Fibroblast of lung (primary cell): ENCODE results near the gene ANP32D.

Experiments used
- EZH2 ChIP-seq: IDR thresholded peaks from 2 replicates; pipeline ENCODE4 v1.5.1; 2012; ENCODE audit warnings: low read length, control low read depth, mild to moderate bottlenecking; ENCODE audit errors: missing control alignments
- TF ChIP-seq, protein P1 (sequence below), 2 donors: IDR thresholded peaks in 1 of 2; conservative IDR thresholded peaks in 1 of 2; 1 replicate in 1 of 2; 2 replicates in 1 of 2; pipeline ENCODE4 v1.5.1; 2011 to 2012; ENCODE audit warnings: low read length in 2 of 2, control low read depth in 1 of 2, inconsistent platforms in 1 of 2, low read depth in 1 of 2, mild to moderate bottlenecking in 1 of 2

GRCh38 chr12:48424644-48425043 lies 47.7 kb upstream of the ANP32D start:
- TF ChIP-seq, protein P1, sequence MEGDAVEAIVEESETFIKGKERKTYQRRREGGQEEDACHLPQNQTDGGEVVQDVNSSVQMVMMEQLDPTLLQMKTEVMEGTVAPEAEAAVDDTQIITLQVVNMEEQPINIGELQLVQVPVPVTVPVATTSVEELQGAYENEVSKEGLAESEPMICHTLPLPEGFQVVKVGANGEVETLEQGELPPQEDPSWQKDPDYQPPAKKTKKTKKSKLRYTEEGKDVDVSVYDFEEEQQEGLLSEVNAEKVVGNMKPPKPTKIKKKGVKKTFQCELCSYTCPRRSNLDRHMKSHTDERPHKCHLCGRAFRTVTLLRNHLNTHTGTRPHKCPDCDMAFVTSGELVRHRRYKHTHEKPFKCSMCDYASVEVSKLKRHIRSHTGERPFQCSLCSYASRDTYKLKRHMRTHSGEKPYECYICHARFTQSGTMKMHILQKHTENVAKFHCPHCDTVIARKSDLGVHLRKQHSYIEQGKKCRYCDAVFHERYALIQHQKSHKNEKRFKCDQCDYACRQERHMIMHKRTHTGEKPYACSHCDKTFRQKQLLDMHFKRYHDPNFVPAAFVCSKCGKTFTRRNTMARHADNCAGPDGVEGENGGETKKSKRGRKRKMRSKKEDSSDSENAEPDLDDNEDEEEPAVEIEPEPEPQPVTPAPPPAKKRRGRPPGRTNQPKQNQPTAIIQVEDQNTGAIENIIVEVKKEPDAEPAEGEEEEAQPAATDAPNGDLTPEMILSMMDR (conservative IDR thresholded peaks at IDR 0.05 in 1 of 2, IDR thresholded peaks at IDR 0.05 in 1 of 2; ENCODE audit: low read depth in 1 of 2, low read length in 2 of 2): no peak
- TF ChIP-seq EZH2: no peak
